ENCODE measurements around the gene VPS26B. TPM values are rescaled to one million over a fixed set of nuclear protein-coding genes. Genes with fewer than 3 reads are reported as not detected.
"Not testable (repeated sequence)": the region's sequence is repeated elsewhere in the genome, so short reads cannot be mapped to it uniquely, and the experiment has no call there.

Gene VPS26B
- total and polyA plus RNA-seq, 9 of the 15 experiments (the other 6 are each of a cell fraction or from before 2014, with no cell fraction given), result 3.5 to 43.3 (median 27.4) TPM

DNA sequence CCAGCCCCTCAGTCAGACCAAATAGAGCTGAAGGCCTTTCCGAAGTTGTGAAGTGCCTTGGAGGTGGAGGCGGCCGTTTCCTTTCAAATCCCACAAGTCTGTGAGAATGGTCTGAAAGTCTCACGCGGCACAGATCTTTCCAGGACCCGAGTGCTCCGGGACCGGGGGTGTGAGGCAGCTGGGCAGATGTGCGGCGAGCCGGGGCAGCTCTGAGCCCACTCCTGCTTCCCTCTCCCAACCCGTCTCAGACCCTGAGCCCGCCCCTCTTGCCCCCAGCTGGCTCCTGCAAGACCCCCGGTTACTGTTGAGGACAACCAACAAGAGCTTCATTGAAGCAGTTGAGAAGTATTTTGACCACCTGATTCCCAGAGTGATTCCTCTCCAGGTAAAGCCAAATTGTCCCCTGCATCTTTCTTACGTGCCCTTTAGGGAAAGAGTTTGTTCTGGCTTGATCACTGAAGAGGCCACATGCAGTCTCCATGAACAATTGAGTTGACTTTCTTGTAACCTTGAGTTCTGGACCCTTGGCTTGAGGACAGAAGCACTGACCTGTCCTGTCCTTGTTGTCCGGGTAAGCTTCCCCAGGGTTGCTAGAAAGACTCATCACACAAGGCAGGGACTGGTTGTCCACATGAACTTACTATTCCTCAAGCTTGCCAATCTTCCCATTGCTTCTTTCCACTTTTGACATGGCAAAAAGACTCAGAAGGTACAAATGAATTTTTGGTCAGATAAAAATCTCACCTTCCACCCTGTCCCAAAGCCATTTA lies 59.2 kb downstream of the VPS26B start:
- no peaks in the 10 kb centered on the region for H3K9me1 ChIP-seq (ENCODE audit: control insufficient read depth, insufficient read depth, low read length)
- no peak for ATAC-seq
- CTCF ChIA-PET (ENCODE audit: low intra/inter-chr PET ratio), result no interaction called here

DNA sequence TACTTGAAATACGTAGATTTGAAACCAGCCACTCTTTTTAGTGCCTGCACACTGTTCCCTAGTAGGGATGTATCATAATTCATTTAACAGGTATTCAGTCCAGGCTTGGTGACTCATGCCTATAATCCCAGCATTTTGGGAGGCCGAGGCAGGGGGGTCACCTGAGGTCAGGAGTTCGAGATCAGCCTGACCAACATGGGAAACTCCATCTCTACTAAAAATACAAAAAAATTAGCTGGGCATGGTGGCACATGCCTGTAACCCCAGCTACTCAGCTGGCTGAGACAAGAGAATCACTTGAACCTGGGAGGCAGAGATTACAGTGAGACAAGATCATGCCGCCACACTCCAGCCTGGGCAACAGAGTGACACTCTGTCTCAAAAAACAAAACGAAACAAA lies 59.9 kb downstream of the VPS26B start:
- intact Hi-C loops (cut with micrococcal nuclease); FAIRE-seq; H4K20me1 ChIP-seq (replicated peaks; ENCODE audit: control insufficient read depth, insufficient read depth, low read length); DNase-seq (ENCODE audit: extremely low read depth in 1 of 4, low spot score in 3 of 4); H3K79me2 ChIP-seq (ENCODE audit: control insufficient read depth, insufficient read depth, low read length); in situ Hi-C loops (cut with MboI); H3K9ac ChIP-seq (ENCODE audit: insufficient read depth in 1 of 2, low read depth in 2 of 2, low read length in 2 of 2); H3K9me3 ChIP-seq (replicated peaks; ENCODE audit: control insufficient read depth, insufficient read depth, low read depth, low read length); H3K4me2 ChIP-seq (ENCODE audit: insufficient read depth, low read length); H3K4me1 ChIP-seq (replicated peaks in 1 of 2; ENCODE audit: control insufficient read depth in 2 of 2, insufficient read depth in 2 of 2, low read length in 2 of 2); H3K9me1 ChIP-seq (ENCODE audit: control insufficient read depth, insufficient read depth, low read length); CTCF ChIA-PET (ENCODE audit: low intra/inter-chr PET ratio); H3K27ac ChIP-seq (ENCODE audit: extremely low read depth, low read depth, low read length); H3K36me3 ChIP-seq (ENCODE audit: control insufficient read depth, insufficient read depth, low read length); BruUV-seq (replicated peaks); POLR2A ChIA-PET; H3K4me3 ChIP-seq; ATAC-seq; H2AFZ ChIP-seq (ENCODE audit: low read depth, low read length): not testable (repeated sequence)
- 11% methylated on average over 5 of the region's 5 CpGs for WGBS (ENCODE audit: insufficient coverage, low coverage, missing lambda C conversion rate)
- peaks cover 17 to 28% of the 10 kb centered on the region in 2 experiments; a peak in 4 of 5 replicates for H3K27me3 ChIP-seq (ENCODE audit: control insufficient read depth in 2 of 2, insufficient read depth in 2 of 2, low read length in 2 of 2)

More for the DNA sequence above, 59.2 kb downstream of the VPS26B start:
- intact Hi-C loops (cut with micrococcal nuclease) (no loop called here), in situ Hi-C loops (cut with MboI) (no loop called here)
- Histone ChIP-seq H3K79me2 (ENCODE audit: control insufficient read depth, insufficient read depth, low read length) (no peaks in the 10 kb centered on the region), H3K27ac (ENCODE audit: extremely low read depth, low read depth, low read length) (no peak overlapping the region), H3K4me1 (replicated peaks in 1 of 2; ENCODE audit: control insufficient read depth in 2 of 2, insufficient read depth in 2 of 2, low read length in 2 of 2) (peaks cover 0 to 9% of the 10 kb centered on the region in 2 experiments; a peak in 3 of 5 replicates), H2AFZ (ENCODE audit: low read depth, low read length) (no peak overlapping the region), H3K4me3 (no peak overlapping the region), H3K36me3 (ENCODE audit: control insufficient read depth, insufficient read depth, low read length) (no peaks in the 10 kb centered on the region), H3K27me3 (ENCODE audit: control insufficient read depth in 2 of 2, insufficient read depth in 2 of 2, low read length in 2 of 2) (peaks cover 17 to 28% of the 10 kb centered on the region in 2 experiments; a peak in 4 of 5 replicates), H4K20me1 (replicated peaks; ENCODE audit: control insufficient read depth, insufficient read depth, low read length) (0 out of 2 replicates have a peak, but pooled peaks cover 4% of the 10 kb centered on the region), H3K9me3 (replicated peaks; ENCODE audit: control insufficient read depth, insufficient read depth, low read depth, low read length) (no peaks in the 10 kb centered on the region), H3K4me2 (ENCODE audit: insufficient read depth, low read length) (no peak overlapping the region), H3K9ac (ENCODE audit: insufficient read depth in 1 of 2, low read depth in 2 of 2, low read length in 2 of 2) (no peak overlapping the region)
- no TSS peak for BruUV-seq (replicated peaks)
- no peak for TF ChIP-seq SIX5 (IDR thresholded peaks at IDR 0.05; ENCODE audit: borderline replicate concordance in 1 of 2, insufficient read depth in 1 of 2, low read depth in 1 of 2, low read length in 2 of 2)
- TF ChIP-seq ZNF184 (CRISPR knock-in tag; IDR thresholded peaks at IDR 0.05), result peak; percentile 83
- TF ChIP-seq, protein P1, sequence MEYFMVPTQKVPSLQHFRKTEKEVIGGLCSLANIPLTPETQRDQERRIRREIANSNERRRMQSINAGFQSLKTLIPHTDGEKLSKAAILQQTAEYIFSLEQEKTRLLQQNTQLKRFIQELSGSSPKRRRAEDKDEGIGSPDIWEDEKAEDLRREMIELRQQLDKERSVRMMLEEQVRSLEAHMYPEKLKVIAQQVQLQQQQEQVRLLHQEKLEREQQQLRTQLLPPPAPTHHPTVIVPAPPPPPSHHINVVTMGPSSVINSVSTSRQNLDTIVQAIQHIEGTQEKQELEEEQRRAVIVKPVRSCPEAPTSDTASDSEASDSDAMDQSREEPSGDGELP (CRISPR knock-in tag; IDR thresholded peaks at IDR 0.05; ENCODE audit: borderline replicate concordance), result no peak
- POLR2A ChIA-PET, result interaction anchor here (0.6 kb wide), 1 partner anchor 10 kb away, joined by 4 read pairs; no protein-coding TSS in a partner anchor
- 6% methylated on average over 13 of the region's 16 CpGs for WGBS (ENCODE audit: insufficient coverage, low coverage, missing lambda C conversion rate)
- FAIRE-seq (no peak), DNase-seq (ENCODE audit: extremely low read depth in 1 of 4, low spot score in 3 of 4) (no peak)

Measured in K562 (cell line).